Smooth muscle cell (in vitro differentiated cells): Measurements from ENCODE around the gene PRSS8. TPM values are rescaled to one million over a fixed set of nuclear protein-coding genes. Genes with fewer than 3 reads are reported as not detected.

Source experiments
- DNase-seq: peaks from one replicate; lab custom pipeline; 2025; ENCODE audit not compliant: unreplicated experiment; lab: John Stamatoyannopoulos, UW
- H2AFZ ChIP-seq: fragments of 200-600 bp; sonication (generic); 2 replicates; pipeline ENCODE4 v1.6.0; 2016; ENCODE audit warnings: antibody characterized with exemption, low read depth, mild to moderate bottlenecking
- H3F3A ChIP-seq: fragments of 200-600 bp; sonication (generic); 2 replicates; pipeline ENCODE4 v1.6.0; 2017; ENCODE audit warnings: antibody characterized with exemption, low read depth
- H3K27ac ChIP-seq: fragments of 200-600 bp; sonication (generic); 2 replicates; pipeline ENCODE4 v1.5.1; 2016; ENCODE audit warnings: low read depth, mild to moderate bottlenecking
- H3K27me3 ChIP-seq: fragments of 200-600 bp; sonication (generic); 2 replicates; pipeline ENCODE4 v1.6.1; 2016; ENCODE audit warnings: low read depth, mild to moderate bottlenecking
- H3K36me3 ChIP-seq: fragments of 200-600 bp; sonication (generic); 2 replicates; pipeline ENCODE4 v1.5.1; 2016; ENCODE audit warnings: low read depth
- H3K4me1 ChIP-seq: fragments of 200-600 bp; sonication (generic); 2 replicates; pipeline ENCODE4 v1.5.1; 2016; ENCODE audit warnings: low read depth
- H3K4me2 ChIP-seq: fragments of 200-600 bp; sonication (generic); 2 replicates; pipeline ENCODE4 v1.6.0; 2016; ENCODE audit warnings: mild to moderate bottlenecking
- H3K4me3 ChIP-seq: fragments of 200-600 bp; sonication (generic); 2 replicates; pipeline ENCODE4 v1.5.1; 2016; ENCODE audit warnings: mild to moderate bottlenecking
- H3K79me2 ChIP-seq: fragments of 200-600 bp; sonication (generic); 2 replicates; pipeline ENCODE4 v1.6.0; 2016; ENCODE audit warnings: low read depth, mild to moderate bottlenecking
- H3K9ac ChIP-seq: fragments of 200-600 bp; sonication (generic); 2 replicates; pipeline ENCODE4 v1.6.0; 2016; ENCODE audit warnings: low read depth
- H3K9me3 ChIP-seq: fragments of 200-600 bp; sonication (generic); replicated peaks from 2 replicates; pipeline ENCODE4 v1.5.1; 2016; ENCODE audit warnings: low read depth
- H4K20me1 ChIP-seq: fragments of 200-600 bp; sonication (generic); 2 replicates; pipeline ENCODE4 v1.6.0; 2016; ENCODE audit warnings: low read depth
- WGBS: methylation state at CpG from one replicate; pipeline ENCODE4 v1.1.7; 2016; ENCODE audit warnings: low lambda C conversion rate; 5-methylcytosine and 5-hydroxymethylcytosine counted together
- polyA plus RNA-seq: library from polyadenylated mRNA; unstranded; fragments of >200 nt; fragmentation: Nextera tagmentation; extraction: Ambion mirVana; gene quantifications from 2 replicates; pipeline ENCODE4 v1.2.1, GENCODE V29; 2016
- total RNA-seq: library from RNA; depleted of rRNA; stranded (reverse); fragments of >200 nt; gene quantifications from 2 replicates; pipeline ENCODE4 v1.2.3, GENCODE V29; 2014
- TF ChIP-seq, protein P1 (sequence below): fragments of 200-600 bp; sonication (generic); IDR thresholded peaks from 2 replicates; pipeline ENCODE4 v1.5.1; 2017; ENCODE audit warnings: borderline replicate concordance, mild to moderate bottlenecking, antibody characterized with exemption; ENCODE audit not compliant: insufficient read depth, poor library complexity, severe bottlenecking

PRSS8 gene
- total and polyA plus RNA-seq, 2 experiments from 2014 or later: 13.9 to 17.3 TPM

DNA sequence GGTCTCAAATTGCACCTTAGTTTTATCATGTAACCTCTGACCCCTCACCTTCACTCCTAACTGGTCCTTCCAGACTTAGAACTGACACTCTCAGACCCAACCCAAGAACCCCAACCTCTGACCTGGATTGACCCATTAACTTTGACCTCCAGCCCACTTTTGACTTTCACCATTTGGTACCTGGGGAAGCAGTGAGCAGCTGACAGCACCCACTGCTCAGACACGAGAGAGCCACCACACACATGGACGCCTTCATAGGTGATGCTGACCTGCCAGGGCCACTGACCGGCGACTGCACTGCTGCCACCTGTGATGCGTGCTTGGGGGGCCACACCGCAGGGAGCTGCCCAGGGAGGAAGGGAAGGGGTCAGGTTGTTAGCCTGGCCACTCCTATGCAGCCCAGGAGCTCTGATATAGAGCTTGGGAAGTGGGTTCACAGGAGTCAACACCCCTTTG lies 2.5 kb downstream of the PRSS8 start:
- no peaks in the 10 kb centered on the region for H3K36me3 ChIP-seq
- no peaks in the 10 kb centered on the region for H3K79me2 ChIP-seq
- no peaks in the 10 kb centered on the region for H3K9me3 ChIP-seq
- WGBS: 94% methylated on average over 6 of the region's 6 CpGs
- H3K4me2 ChIP-seq: no peak overlapping the region
- peaks cover 5% of the 10 kb centered on the region for H4K20me1 ChIP-seq
- TF ChIP-seq, protein P1, sequence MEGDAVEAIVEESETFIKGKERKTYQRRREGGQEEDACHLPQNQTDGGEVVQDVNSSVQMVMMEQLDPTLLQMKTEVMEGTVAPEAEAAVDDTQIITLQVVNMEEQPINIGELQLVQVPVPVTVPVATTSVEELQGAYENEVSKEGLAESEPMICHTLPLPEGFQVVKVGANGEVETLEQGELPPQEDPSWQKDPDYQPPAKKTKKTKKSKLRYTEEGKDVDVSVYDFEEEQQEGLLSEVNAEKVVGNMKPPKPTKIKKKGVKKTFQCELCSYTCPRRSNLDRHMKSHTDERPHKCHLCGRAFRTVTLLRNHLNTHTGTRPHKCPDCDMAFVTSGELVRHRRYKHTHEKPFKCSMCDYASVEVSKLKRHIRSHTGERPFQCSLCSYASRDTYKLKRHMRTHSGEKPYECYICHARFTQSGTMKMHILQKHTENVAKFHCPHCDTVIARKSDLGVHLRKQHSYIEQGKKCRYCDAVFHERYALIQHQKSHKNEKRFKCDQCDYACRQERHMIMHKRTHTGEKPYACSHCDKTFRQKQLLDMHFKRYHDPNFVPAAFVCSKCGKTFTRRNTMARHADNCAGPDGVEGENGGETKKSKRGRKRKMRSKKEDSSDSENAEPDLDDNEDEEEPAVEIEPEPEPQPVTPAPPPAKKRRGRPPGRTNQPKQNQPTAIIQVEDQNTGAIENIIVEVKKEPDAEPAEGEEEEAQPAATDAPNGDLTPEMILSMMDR: no peak
- H3K4me1 ChIP-seq: peaks cover 8% of the 10 kb centered on the region
- no peak overlapping the region for H3K27ac ChIP-seq
- H3F3A ChIP-seq: no peaks in the 10 kb centered on the region
- H2AFZ ChIP-seq: no peak overlapping the region
- H3K27me3 ChIP-seq: no peaks in the 10 kb centered on the region
- no peak overlapping the region for H3K4me3 ChIP-seq
- no peak for DNase-seq
- no peak overlapping the region for H3K9ac ChIP-seq

DNA sequence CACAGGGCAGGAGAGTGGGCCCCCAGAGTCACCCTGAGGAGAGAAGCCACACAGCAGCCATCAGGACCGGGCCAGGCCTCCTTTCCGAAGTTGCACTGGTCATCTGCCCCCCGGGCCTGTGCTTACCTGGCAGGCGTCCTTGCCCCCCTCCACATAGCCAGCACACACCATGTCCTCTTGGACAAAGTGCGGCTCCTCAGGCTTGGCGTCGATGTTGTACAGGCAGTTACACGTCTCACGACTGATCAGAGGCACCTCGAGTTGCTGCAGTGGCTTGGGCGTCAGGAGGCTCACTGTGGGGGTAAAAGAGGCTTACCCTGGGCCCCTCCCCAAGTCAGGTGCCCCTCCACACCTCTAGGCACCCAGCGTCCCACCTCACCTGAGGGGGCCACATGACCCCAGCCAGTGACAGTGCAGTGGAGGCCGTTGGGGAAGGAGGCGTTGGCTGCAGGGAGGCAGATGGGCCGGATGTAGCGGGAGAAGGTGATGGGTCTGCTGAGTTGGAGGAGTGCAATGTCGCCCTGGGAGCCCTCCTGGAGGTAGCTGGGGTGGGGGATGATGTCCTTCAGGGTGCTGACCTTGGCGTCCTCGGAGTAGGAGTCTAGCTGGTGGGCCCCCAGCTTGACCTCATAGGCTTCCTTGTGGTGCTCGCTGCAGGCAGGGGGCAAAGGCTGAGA lies 3.1 kb downstream of the PRSS8 start:
- DNase-seq: no peak
- no peaks in the 10 kb centered on the region for H3K27me3 ChIP-seq
- H3K27ac ChIP-seq: no peak overlapping the region
- peaks cover 5% of the 10 kb centered on the region for H4K20me1 ChIP-seq
- H3K9ac ChIP-seq: no peak overlapping the region
- TF ChIP-seq, protein P1: no peak
- no peaks in the 10 kb centered on the region for H3K9me3 ChIP-seq
- H3K4me1 ChIP-seq: peaks cover 8% of the 10 kb centered on the region
- H2AFZ ChIP-seq: no peak overlapping the region
- H3K4me2 ChIP-seq: no peak overlapping the region
- no peak overlapping the region for H3K4me3 ChIP-seq
- H3F3A ChIP-seq: no peaks in the 10 kb centered on the region
- no peaks in the 10 kb centered on the region for H3K79me2 ChIP-seq
- H3K36me3 ChIP-seq: no peaks in the 10 kb centered on the region
- WGBS: 94% methylated on average over 20 of the region's 20 CpGs

DNA sequence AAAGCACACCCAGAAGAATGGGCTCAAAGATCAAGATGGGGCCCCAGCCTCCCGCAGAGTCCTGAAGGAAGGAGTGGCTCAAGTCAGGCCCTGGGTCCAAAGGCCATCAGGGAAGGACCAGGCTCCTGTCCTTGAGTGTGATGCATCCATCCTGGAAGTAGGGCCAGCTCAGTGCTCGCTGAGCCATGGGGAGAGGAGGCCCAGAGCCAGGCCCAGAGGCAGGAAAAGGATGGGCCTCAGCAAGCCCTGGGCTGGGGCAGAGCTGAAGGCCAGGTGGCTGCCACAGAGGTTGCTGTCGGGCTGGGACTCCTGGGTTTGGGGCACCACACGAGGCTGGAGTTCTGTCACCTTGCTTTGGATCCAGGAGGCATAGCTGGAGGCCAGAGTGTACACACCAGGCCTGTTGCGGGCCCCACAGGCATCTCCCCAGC lies 3.7 kb downstream of the PRSS8 start:
- Histone ChIP-seq H3K27me3 (no peaks in the 10 kb centered on the region), H3K79me2 (no peaks in the 10 kb centered on the region), H3K4me1 (peaks cover 8% of the 10 kb centered on the region), H3K36me3 (no peaks in the 10 kb centered on the region), H2AFZ (no peak overlapping the region), H3K9me3 (no peaks in the 10 kb centered on the region), H3K9ac (no peak overlapping the region), H4K20me1 (peaks cover 5% of the 10 kb centered on the region), H3K4me2 (no peak overlapping the region), H3F3A (no peaks in the 10 kb centered on the region), H3K27ac (peak overlapping the region; percentile 39), H3K4me3 (no peak overlapping the region)
- TF ChIP-seq, protein P1: no peak
- no peak for DNase-seq
- 94% methylated on average over 4 of the region's 5 CpGs for WGBS

DNA sequence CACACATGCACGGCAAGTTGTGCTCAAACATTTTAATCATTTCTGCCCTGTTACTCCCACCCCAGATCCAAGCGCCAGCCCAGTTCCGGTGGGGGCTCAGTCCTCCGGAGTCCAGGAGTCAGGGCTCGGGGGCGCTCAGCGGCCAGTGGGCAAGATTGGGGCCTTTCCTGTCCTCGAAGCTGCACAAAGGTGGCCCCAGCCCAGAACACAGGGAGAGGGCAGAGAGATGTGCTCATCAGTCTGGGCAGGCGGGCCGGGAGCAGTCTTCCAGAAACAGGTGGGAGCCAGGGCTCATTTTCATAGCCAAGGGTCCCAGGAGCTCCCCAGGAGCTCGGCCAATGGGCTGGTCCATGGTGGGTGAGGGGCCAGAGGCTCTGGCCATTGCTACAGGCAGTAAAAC lies 4.1 kb downstream of the PRSS8 start:
- TF ChIP-seq, protein P1: no peak
- no peak overlapping the region for H3K4me3 ChIP-seq
- 90% methylated on average over 11 of the region's 11 CpGs for WGBS
- H3K79me2 ChIP-seq: no peaks in the 10 kb centered on the region
- no peaks in the 10 kb centered on the region for H3K27me3 ChIP-seq
- H4K20me1 ChIP-seq: peaks cover 5% of the 10 kb centered on the region
- H3K9me3 ChIP-seq: no peaks in the 10 kb centered on the region
- H3K4me2 ChIP-seq: no peak overlapping the region
- no peak for DNase-seq
- peak overlapping the region; percentile 39 for H3K27ac ChIP-seq
- no peaks in the 10 kb centered on the region for H3K36me3 ChIP-seq
- H3K9ac ChIP-seq: no peak overlapping the region
- H2AFZ ChIP-seq: no peak overlapping the region
- peaks cover 8% of the 10 kb centered on the region for H3K4me1 ChIP-seq
- H3F3A ChIP-seq: no peaks in the 10 kb centered on the region
